CD14-positive monocyte (primary cell): ENCODE measurements around the gene SH3RF3. TPM values are rescaled to one million over a fixed set of nuclear protein-coding genes. Genes with fewer than 3 reads are reported as not detected.

ENCODE experiments used
- DNase-seq, 3 donors: peaks; one replicate each; pipeline ENCODE4 v3.0.0-alpha.2; 2011 to 2022
- H2AFZ ChIP-seq: 2 replicates; pipeline ENCODE4 v1.6.0; 2012; ENCODE audit warnings: mild to moderate bottlenecking, low read depth, low read length, inconsistent platforms; ENCODE audit not compliant: insufficient read depth, poor library complexity, severe bottlenecking
- H3K27ac ChIP-seq, 2 donors: 1 replicate in 1 of 2; 2 replicates in 1 of 2; pipeline ENCODE4 v1.5.1; 2012 to 2013; ENCODE audit warnings: low read length in 2 of 2, control low read depth in 1 of 2, inconsistent platforms in 1 of 2, low read depth in 1 of 2, mild to moderate bottlenecking in 1 of 2
- H3K27me3 ChIP-seq, 2 donors: one replicate each; pipeline versions ENCODE4 v1.6.0 to v1.6.1; 2011 to 2013; ENCODE audit warnings: low read length in 2 of 2; ENCODE audit not compliant: control insufficient read depth in 2 of 2, insufficient read depth in 2 of 2
- H3K36me3 ChIP-seq, 2 donors: replicated peaks in 1 of 2; 1 replicate in 1 of 2; 2 replicates in 1 of 2; pipeline versions ENCODE4 v1.5.1 to v1.6.1; 2012 to 2013; ENCODE audit warnings: low read length in 2 of 2, control low read depth in 1 of 2, inconsistent platforms in 1 of 2, mild to moderate bottlenecking in 1 of 2; ENCODE audit not compliant: insufficient read depth in 2 of 2, control insufficient read depth in 1 of 2
- H3K4me1 ChIP-seq, 2 donors: 1 replicate in 1 of 2; 2 replicates in 1 of 2; pipeline versions ENCODE4 v1.5.1 to v1.6.1; 2012 to 2013; ENCODE audit warnings: low read length in 2 of 2, control low read depth in 1 of 2, inconsistent platforms in 1 of 2, mild to moderate bottlenecking in 1 of 2, moderate library complexity in 1 of 2; ENCODE audit not compliant: insufficient read depth in 2 of 2, control insufficient read depth in 1 of 2
- H3K4me2 ChIP-seq: replicated peaks from 2 replicates; pipeline ENCODE3; 2012; ENCODE audit warnings: low read length, moderate library complexity, mild to moderate bottlenecking; ENCODE audit not compliant: poor library complexity, severe bottlenecking; ENCODE audit errors: extremely low read depth
- H3K4me3 ChIP-seq, 3 experiments: fragments of 200-600 bp in 1 of 3; sonication (generic) in 1 of 3; replicated peaks in 1 of 3; 1 replicate in 2 of 3; 2 replicates in 1 of 3; pipeline ENCODE4 v1.5.1; 2011 to 2013; ENCODE audit warnings: low read length in 3 of 3, mild to moderate bottlenecking in 3 of 3, control low read depth in 2 of 3, low read depth in 2 of 3, inconsistent platforms in 1 of 3, moderate library complexity in 1 of 3
- H3K79me2 ChIP-seq: 2 replicates; pipeline ENCODE4 v1.6.0; 2012; ENCODE audit warnings: mild to moderate bottlenecking, control low read depth, inconsistent platforms, low read length, moderate library complexity; ENCODE audit not compliant: insufficient read depth
- H3K9ac ChIP-seq: 2 replicates; pipeline ENCODE4 v1.6.0; 2017; ENCODE audit warnings: low read length, mild to moderate bottlenecking; ENCODE audit not compliant: insufficient read depth, poor library complexity, severe bottlenecking
- H3K9me3 ChIP-seq, 2 donors: replicated peaks in 1 of 2; 1 replicate in 1 of 2; 2 replicates in 1 of 2; pipeline versions ENCODE4 v1.5.1 to v1.6.1; 2012 to 2013; ENCODE audit warnings: low read length in 2 of 2, control low read depth in 1 of 2; ENCODE audit not compliant: control insufficient read depth in 1 of 2, insufficient read depth in 1 of 2
- H4K20me1 ChIP-seq: 2 replicates; pipeline ENCODE4 v1.6.0; 2012; ENCODE audit warnings: mild to moderate bottlenecking, low read length, control low read depth, moderate library complexity; ENCODE audit not compliant: insufficient read depth
- H3K27ac Mint-ChIP-seq, 7 donors: one replicate each; pipeline ENCODE4 v1.8.0; 2020; ENCODE audit warnings: mild to moderate bottlenecking in 7 of 7, mixed read lengths in 7 of 7, moderate library complexity in 6 of 7, inconsistent platforms in 2 of 7
- H3K27me3 Mint-ChIP-seq, 3 donors: one replicate each; pipeline ENCODE4 v1.8.0; 2021 to 2022; ENCODE audit warnings: low read depth in 3 of 3, mild to moderate bottlenecking in 3 of 3, mixed read lengths in 3 of 3, moderate library complexity in 3 of 3, inconsistent platforms in 1 of 3
- H3K36me3 Mint-ChIP-seq, 2 donors: one replicate each; pipeline ENCODE4 v1.8.0; 2020; ENCODE audit warnings: mixed read lengths in 2 of 2, inconsistent platforms in 1 of 2, mild to moderate bottlenecking in 1 of 2
- H3K4me1 Mint-ChIP-seq: one replicate; pipeline ENCODE4 v1.8.0; 2020; ENCODE audit warnings: mild to moderate bottlenecking, mixed read lengths
- H3K4me3 Mint-ChIP-seq, 2 donors: one replicate each; pipeline ENCODE4 v1.8.0; 2020; ENCODE audit warnings: mild to moderate bottlenecking in 2 of 2, mixed read lengths in 2 of 2, moderate library complexity in 1 of 2
- H3K9me3 Mint-ChIP-seq, 7 donors: one replicate each; pipeline ENCODE4 v1.8.0; 2020 to 2022; ENCODE audit warnings: mixed read lengths in 7 of 7, mild to moderate bottlenecking in 6 of 7, moderate library complexity in 6 of 7, inconsistent platforms in 2 of 7
- CTCF ChIP-seq: fragments of 200-600 bp; IDR thresholded peaks from one replicate; pipeline ENCODE4 v1.8.0; 2022; ENCODE audit warnings: antibody characterized with exemption, mild to moderate bottlenecking
- WGBS: methylation state at CpG from one replicate; pipeline ENCODE4 v1.1.5; 2013; ENCODE audit warnings: missing lambda C conversion rate; ENCODE audit not compliant: insufficient coverage; 5-methylcytosine and 5-hydroxymethylcytosine counted together
- intact Hi-C, 2 donors: fragments of 100-400 bp; cut with micrococcal nuclease; formaldehyde crosslinking; loops; one replicate each; pipeline versions ENCODE4 v1.15.0 to v1.15.1; 2023
- polyA plus RNA-seq, 3 donors: library from polyadenylated mRNA; depleted of rRNA in 1 of 3; unstranded in 2 of 3; stranded (reverse) in 1 of 3; fragments of 300-500 nt in 2 of 3; fragments of >200 nt in 1 of 3; fragmentation: Illumina TruSeq in 2 of 3; gene quantifications; 1 replicate in 2 of 3; 2 replicates in 1 of 3; pipeline ENCODE4 v1.2.3, GENCODE V29; 2012 to 2021

Gene SH3RF3
- polyA plus RNA-seq, 3 donors: 0.25 to 0.75 (median 0.34) TPM

GRCh38 chr2:109392816-109393661 lies 264.0 kb downstream of the SH3RF3 start:
- Histone ChIP-seq H3K9ac (no peak overlapping the region), H3K4me2 (no peak overlapping the region), H3K27me3 (no peaks in the 10 kb centered on the region), H4K20me1 (no peaks in the 10 kb centered on the region), H3K27ac (no peak overlapping the region), H3K4me1 (no peaks in the 10 kb centered on the region), H3K9me3 (no peaks in the 10 kb centered on the region), H3K36me3 (no peaks in the 10 kb centered on the region), H3K79me2 (no peaks in the 10 kb centered on the region), H3K4me3 (no peak overlapping the region), H2AFZ (no peak overlapping the region)
- DNase-seq: no peak
- Mint-ChIP-seq H3K4me3 (no peak overlapping the region), H3K4me1 (no peaks in the 10 kb centered on the region), H3K36me3 (no peaks in the 10 kb centered on the region), H3K27ac (no peak overlapping the region), H3K27me3 (peaks cover 1 to 7% (median 3%) of the 10 kb centered on the region in 3 donors), H3K9me3 (no peaks in the 10 kb centered on the region)
- no peak for TF ChIP-seq CTCF
- 93% methylated on average over 14 of the region's 15 CpGs for WGBS
- intact Hi-C loops: no loop called here

- DNase-seq: no peak
- TF ChIP-seq CTCF: no peak
- Histone ChIP-seq H3K27ac (no peak overlapping the region), H2AFZ (no peak overlapping the region), H3K4me1 (no peaks in the 10 kb centered on the region), H3K4me2 (no peak overlapping the region), H3K36me3 (no peaks in the 10 kb centered on the region), H3K9me3 (no peaks in the 10 kb centered on the region), H3K4me3 (no peak overlapping the region), H3K9ac (no peak overlapping the region), H3K27me3 (no peaks in the 10 kb centered on the region), H3K79me2 (no peaks in the 10 kb centered on the region), H4K20me1 (no peaks in the 10 kb centered on the region)
- 95% methylated on average over 4 of the region's 7 CpGs for WGBS
- Mint-ChIP-seq H3K27ac (no peak overlapping the region), H3K4me3 (no peak overlapping the region), H3K27me3 (peaks cover 3 to 7% (median 5%) of the 10 kb centered on the region in 3 donors), H3K4me1 (no peaks in the 10 kb centered on the region), H3K9me3 (no peaks in the 10 kb centered on the region), H3K36me3 (no peaks in the 10 kb centered on the region)
- intact Hi-C loops: no loop called here
Observed at GRCh38 chr2:109393662-109393972, 264.6 kb downstream of the SH3RF3 start.
